ENCODE measurements around the gene TBCC. TPM values are rescaled to one million over a fixed set of nuclear protein-coding genes. Genes with fewer than 3 reads are reported as not detected.

TBCC gene
- total RNA-seq (21.2 TPM), polyA plus RNA-seq (ENCODE audit: insufficient read depth, low read depth, low replicate concordance) (17.6 TPM)
- long read RNA-seq, donor 1, transcript TBCC-201 (1 exons, 1,616 nt), result major isoform, 18 of 18 reads
- long read RNA-seq, donor 1, partial matches to known transcripts, result 0 of 18 reads
- long read RNA-seq, donor 1, other reads (novel, unspliced or antisense), result 0 of 18 reads
- long read RNA-seq, donor 2, transcript TBCC-201 (1 exons, 1,616 nt), result major isoform, 16 of 16 reads
- long read RNA-seq, donor 2, partial matches to known transcripts, result 0 of 16 reads
- long read RNA-seq, donor 2, other reads (novel, unspliced or antisense), result 0 of 16 reads
- long read RNA-seq, donor 3, transcript TBCC-201 (1 exons, 1,616 nt), result major isoform, 20 of 20 reads
- long read RNA-seq, donor 3, partial matches to known transcripts, result 0 of 20 reads
- long read RNA-seq, donor 3, other reads (novel, unspliced or antisense), result 0 of 20 reads
- long read RNA-seq, donor 4, transcript TBCC-201 (1 exons, 1,616 nt), result major isoform, 12 of 12 reads
- long read RNA-seq, donor 4, partial matches to known transcripts, result 0 of 12 reads
- long read RNA-seq, donor 4, other reads (novel, unspliced or antisense), result 0 of 12 reads
- long read RNA-seq, donor 5, partial matches to known transcripts, result 0 of 1 reads
- long read RNA-seq, donor 5, other reads (novel, unspliced or antisense), result 0 of 1 reads
- long read RNA-seq, donor 6, transcript TBCC-201 (1 exons, 1,616 nt), result major isoform, 7 of 7 reads
- long read RNA-seq, donor 6, partial matches to known transcripts, result 0 of 7 reads
- long read RNA-seq, donor 6, other reads (novel, unspliced or antisense), result 0 of 7 reads
- long read RNA-seq, donor 7, transcript TBCC-201 (1 exons, 1,616 nt), result major isoform, 27 of 27 reads
- long read RNA-seq, donor 7, partial matches to known transcripts, result 0 of 27 reads
- long read RNA-seq, donor 7, other reads (novel, unspliced or antisense), result 0 of 27 reads
- long read RNA-seq, donor 8, transcript TBCC-201 (1 exons, 1,616 nt), result major isoform, 24 of 24 reads
- long read RNA-seq, donor 8, partial matches to known transcripts, result 0 of 24 reads
- long read RNA-seq, donor 8, other reads (novel, unspliced or antisense), result 0 of 24 reads
- long read RNA-seq, donor 9, transcript TBCC-201 (1 exons, 1,616 nt), result major isoform, 8 of 8 reads
- long read RNA-seq, donor 9, partial matches to known transcripts, result 0 of 8 reads
- long read RNA-seq, donor 9, other reads (novel, unspliced or antisense), result 0 of 8 reads
- long read RNA-seq, donor 10, transcript TBCC-201 (1 exons, 1,616 nt), result major isoform, 19 of 19 reads
- long read RNA-seq, donor 10, partial matches to known transcripts, result 0 of 19 reads
- long read RNA-seq, donor 10, other reads (novel, unspliced or antisense), result 0 of 19 reads

GRCh38 chr6:42745640-42746462 lies at the start of gene TBCC:
Gene TBCC (minus strand): TSS chr6:42746103. CDS start chr6:42746073, 30 bp downstream.
- FAIRE-seq (no peak), DNase-seq (peak; percentile 98 to 100 (median 99))
- Histone ChIP-seq H3K4me1 (ENCODE audit: control insufficient read depth in 2 of 3, insufficient read depth in 2 of 3, low read depth in 1 of 3, low read length in 3 of 3) (peaks cover 0 to 6% (median 0%) of the 10 kb centered on the region in 3 donors), H3K4me3 (ENCODE audit: low read length in 3 of 3) (peak within 1 kb of the TSS; percentile 98 to 99 (median 98)), H3K9ac (ENCODE audit: low read length in 3 of 3) (peak within 1 kb of the TSS; percentile 93 to 97 (median 97)), H3K27ac (ENCODE audit: low read depth in 2 of 2, low read length in 2 of 2) (peak within 1 kb of the TSS; percentile 94 to 95), H3K9me3 (ENCODE audit: control insufficient read depth in 2 of 3, insufficient read depth in 1 of 3, low read length in 3 of 3) (no peaks in the 10 kb centered on the region), H3K27me3 (ENCODE audit: control insufficient read depth, insufficient read depth, low read length) (no peaks in the 10 kb centered on the region), H3K36me3 (ENCODE audit: control insufficient read depth in 2 of 3, insufficient read depth in 3 of 3, low read length in 3 of 3) (no peaks in the 10 kb centered on the region)
- no peak for TF ChIP-seq CTCF (IDR thresholded peaks at IDR 0.05; ENCODE audit: borderline replicate concordance, extremely low read depth, insufficient read depth)
- intact Hi-C loops (cut with DNase I), result no loop called here

GRCh38 chr6:42795651-42796050 lies 49.7 kb upstream of the TBCC start:
- DNase-seq (no peak), FAIRE-seq (no peak)
- H3K27ac ChIP-seq (ENCODE audit: low read depth in 2 of 2, low read length in 2 of 2), result no peak overlapping the region
- no peak overlapping the region for H3K9ac ChIP-seq (ENCODE audit: low read length in 3 of 3)
- intact Hi-C loops (cut with DNase I), result no loop called here
- H3K36me3 ChIP-seq (ENCODE audit: control insufficient read depth in 2 of 3, insufficient read depth in 3 of 3, low read length in 3 of 3), result no peaks in the 10 kb centered on the region
- no peak overlapping the region for H3K4me3 ChIP-seq (ENCODE audit: low read length in 3 of 3)
- peaks cover 0 to 8% (median 2%) of the 10 kb centered on the region in 3 donors for H3K4me1 ChIP-seq (ENCODE audit: control insufficient read depth in 2 of 3, insufficient read depth in 2 of 3, low read depth in 1 of 3, low read length in 3 of 3)
- no peaks in the 10 kb centered on the region for H3K27me3 ChIP-seq (ENCODE audit: control insufficient read depth, insufficient read depth, low read length)
- no peaks in the 10 kb centered on the region for H3K9me3 ChIP-seq (ENCODE audit: control insufficient read depth in 2 of 3, insufficient read depth in 1 of 3, low read length in 3 of 3)
- no peak for TF ChIP-seq CTCF (IDR thresholded peaks at IDR 0.05; ENCODE audit: borderline replicate concordance, extremely low read depth, insufficient read depth)
